HepG2 (cell line): ENCODE measurements around the gene DCTN3. TPM values are rescaled to one million over a fixed set of nuclear protein-coding genes. Genes with fewer than 3 reads are reported as not detected.
A peak's percentile ranks its signal among the peaks of the same experiment; 100 is the strongest.

Experiments used
- CCAR2 ChIP-seq: fragments of 200-400 bp; formaldehyde crosslinking; optimal IDR thresholded peaks from 2 replicates; pipeline ENCODE3; 2018; ENCODE audit warnings: low read depth, mild to moderate bottlenecking, low read length, moderate library complexity
- CCDC6 ChIP-seq: sonication (generic); formaldehyde crosslinking; IDR thresholded peaks from 2 replicates; pipeline ENCODE4 v1.8.1; 2022; ENCODE audit warnings: mild to moderate bottlenecking, missing genetic modification reagents, moderate library complexity
- ESRRA ChIP-seq: sonication (generic); formaldehyde crosslinking; IDR thresholded peaks from 2 replicates; pipeline ENCODE4 v1.5.1; 2020; ENCODE audit warnings: mild to moderate bottlenecking, low read depth, missing genetic modification reagents
- FOXA3 ChIP-seq: IDR thresholded peaks from 2 replicates; pipeline ENCODE4 v1.6.1; 2016; ENCODE audit warnings: missing genetic modification reagents, missing compliant biosample characterization
- FOXP1 ChIP-seq, 2 experiments: fragments of 450-650 bp in 1 of 2; IDR thresholded peaks; 2 replicates each; pipeline ENCODE4 v1.6.1; 2017 to 2018; ENCODE audit warnings: antibody characterized with exemption in 1 of 2
- HIVEP1 ChIP-seq: sonication (generic); formaldehyde crosslinking; IDR thresholded peaks from 2 replicates; pipeline ENCODE4 v1.4.0; 2020; ENCODE audit warnings: mild to moderate bottlenecking, missing genetic modification reagents
- JUN ChIP-seq: sonication (generic); formaldehyde crosslinking; IDR thresholded peaks from 2 replicates; pipeline ENCODE4 v1.4.0; 2020; ENCODE audit warnings: mild to moderate bottlenecking, missing genetic modification reagents
- PAXIP1 ChIP-seq: sonication (generic); formaldehyde crosslinking; conservative IDR thresholded peaks from 2 replicates; pipeline ENCODE4 v1.4.0; 2020; ENCODE audit warnings: mild to moderate bottlenecking, missing genetic modification reagents, moderate library complexity
- REL ChIP-seq: sonication (generic); formaldehyde crosslinking; conservative IDR thresholded peaks from 2 replicates; pipeline ENCODE4 v1.8.0; 2022; ENCODE audit warnings: mild to moderate bottlenecking, missing genetic modification reagents, moderate library complexity
- REST ChIP-seq, 2 experiments: IDR thresholded peaks; 2 replicates each; pipeline ENCODE4 v1.6.1; 2011 to 2012; ENCODE audit warnings: low read length in 2 of 2, borderline replicate concordance in 1 of 2, low read depth in 1 of 2, mild to moderate bottlenecking in 1 of 2, moderate library complexity in 1 of 2
- TBX2 ChIP-seq: sonication (generic); formaldehyde crosslinking; IDR thresholded peaks from 2 replicates; pipeline ENCODE4 v1.5.0; 2020; ENCODE audit warnings: missing genetic modification reagents, mild to moderate bottlenecking, borderline replicate concordance
- THAP11 ChIP-seq: IDR thresholded peaks from 2 replicates; pipeline ENCODE4 v1.6.1; 2016; ENCODE audit warnings: missing biosample characterization, missing genetic modification reagents
- ZNF3 ChIP-seq: IDR thresholded peaks from 2 replicates; pipeline ENCODE4 v1.7.0; 2017; ENCODE audit warnings: inconsistent platforms
- ZNF383 ChIP-seq: sonication (generic); formaldehyde crosslinking; IDR thresholded peaks from 2 replicates; pipeline ENCODE4 v1.4.0; 2020; ENCODE audit warnings: missing genetic modification reagents, mild to moderate bottlenecking, borderline replicate concordance
- ZNF589 ChIP-seq: sonication (generic); formaldehyde crosslinking; conservative IDR thresholded peaks from 2 replicates; pipeline ENCODE4 v1.8.0; 2022; ENCODE audit warnings: mild to moderate bottlenecking, moderate library complexity, missing genetic modification reagents
- ZNF652 ChIP-seq: IDR thresholded peaks from 2 replicates; pipeline ENCODE4 v1.6.1; 2016; ENCODE audit warnings: low read depth, borderline replicate concordance
- ZNF790 ChIP-seq: sonication (generic); formaldehyde crosslinking; IDR thresholded peaks from 2 replicates; pipeline ENCODE4 v1.8.0; 2022; ENCODE audit warnings: missing genetic modification reagents, mild to moderate bottlenecking, borderline replicate concordance
- ZNF841 ChIP-seq: sonication (generic); formaldehyde crosslinking; IDR thresholded peaks from 2 replicates; pipeline ENCODE4 v1.8.1; 2023; ENCODE audit warnings: missing genetic modification reagents, borderline replicate concordance
- ZXDC ChIP-seq: sonication (generic); formaldehyde crosslinking; IDR thresholded peaks from 2 replicates; pipeline ENCODE4 v1.5.0; 2020; ENCODE audit warnings: mild to moderate bottlenecking, missing genetic modification reagents
- polyA plus RNA-seq, 8 experiments: library from polyadenylated mRNA; depleted of rRNA in 3 of 8; stranded (reverse) in 7 of 8; unstranded in 1 of 8; fragments of >200 nt; fragmentation: Illumina TruSeq in 4 of 8; extraction: Trizol in 4 of 8; gene quantifications; 2 replicates each; pipeline versions ENCODE4 v1.2.1 to v1.2.3, GENCODE V29; 2011 to 2016; ENCODE audit warnings: low read depth in 4 of 8, missing spikeins in 1 of 8, mixed read lengths in 1 of 8; ENCODE audit not compliant: insufficient read depth in 1 of 8
- total RNA-seq, 5 experiments: library from RNA; depleted of rRNA; stranded (reverse); fragments of >200 nt; fragmentation: Illumina TruSeq; extraction: Trizol; gene quantifications; 2 replicates each; pipeline ENCODE4 v1.2.3, GENCODE V29; 2016; ENCODE audit warnings: low read depth in 1 of 5

The DCTN3 gene
- total and polyA plus RNA-seq, 2 of the 13 experiments (the other 11 are each of a cell fraction or from before 2014, with no cell fraction given): 27.4 to 34.5 TPM

- peak in 1 of 2 experiments; percentile 33; a peak in 1 of 4 replicates for TF ChIP-seq REST (IDR thresholded peaks at IDR 0.05; ENCODE audit: borderline replicate concordance in 1 of 2, low read depth in 1 of 2, low read length in 2 of 2)
- peak; percentile 50 for TF ChIP-seq PAXIP1 (CRISPR knock-in tag)
- TF ChIP-seq ZNF3: peak; percentile 56; the same call in 1 of the 2 replicates
- peak; percentile 66 for TF ChIP-seq THAP11 (CRISPR knock-in tag)
- peak; percentile 79 for TF ChIP-seq HIVEP1 (CRISPR knock-in tag)
- peak; percentile 77; the same call in 1 of the 2 replicates for TF ChIP-seq TBX2
- TF ChIP-seq FOXP1 (IDR thresholded peaks at IDR 0.05): no peak
- 0 out of 2 replicates have a peak, but pooled peaks have one; percentile 13 for TF ChIP-seq FOXP1 (CRISPR knock-in tag; IDR thresholded peaks at IDR 0.05)
- TF ChIP-seq CCDC6: no peak
- peak; percentile 25; the same call in 1 of the 2 replicates for TF ChIP-seq ZNF652 (CRISPR knock-in tag)
- peak; percentile 81 for TF ChIP-seq FOXA3
- no peak for TF ChIP-seq ZNF383 (CRISPR knock-in tag)
- no peak for TF ChIP-seq JUN (CRISPR knock-in tag)
- TF ChIP-seq ZNF790 (CRISPR knock-in tag): peak; percentile 83; the same call in 1 of the 2 replicates
- 0 out of 2 replicates have a peak, but pooled peaks have one; percentile 14 for TF ChIP-seq ESRRA
- no peak for TF ChIP-seq ZNF841 (CRISPR knock-in tag)
- TF ChIP-seq ZNF589 (CRISPR knock-in tag): peak; percentile 78
- peak; percentile 87; the same call in 1 of the 2 replicates for TF ChIP-seq REL (CRISPR knock-in tag)
- no peak for TF ChIP-seq CCAR2
- TF ChIP-seq ZXDC: 0 out of 2 replicates have a peak, but pooled peaks have one; percentile 51
These were observed 26.2 kb upstream of the DCTN3 start, which contains the start of gene GALT (continued) for GRCh38 chr9:34646211-34647083.
